OCI-LY1 (cell line): ENCODE measurements around the gene IQGAP2.

Experiments
- H2AFZ ChIP-seq: fragments of 200-600 bp; sonication (generic), shearing (Covaris generic); 2 replicates; pipeline ENCODE4 v1.6.0; 2014; ENCODE audit warnings: antibody characterized with exemption, mild to moderate bottlenecking, low read length
- H3F3A ChIP-seq: fragments of 200-600 bp; sonication (generic), shearing (Covaris generic); 2 replicates; pipeline ENCODE4 v1.6.0; 2014; ENCODE audit warnings: mild to moderate bottlenecking, antibody characterized with exemption, low read length, moderate library complexity; ENCODE audit not compliant: insufficient read depth
- H3K27ac ChIP-seq: fragments of 200-600 bp; sonication (generic); 2 replicates; pipeline ENCODE4 v1.5.1; 2014; ENCODE audit warnings: low read length, mixed run types, mild to moderate bottlenecking, low read depth; ENCODE audit not compliant: poor library complexity, severe bottlenecking
- H3K27me3 ChIP-seq: fragments of 200-600 bp; sonication (generic); 2 replicates; pipeline ENCODE4 v1.6.0; 2014; ENCODE audit warnings: antibody characterized with exemption, mild to moderate bottlenecking, low read length, moderate library complexity; ENCODE audit not compliant: insufficient read depth
- H3K36me3 ChIP-seq: fragments of 200-600 bp; sonication (generic); 2 replicates; pipeline ENCODE4 v1.6.1; 2014; ENCODE audit warnings: mild to moderate bottlenecking, antibody characterized with exemption, low read length, moderate library complexity, mixed read lengths; ENCODE audit not compliant: insufficient read depth
- H3K4me1 ChIP-seq: fragments of 200-600 bp; sonication (generic); 2 replicates; pipeline ENCODE4 v1.5.1; 2014; ENCODE audit warnings: mild to moderate bottlenecking, low read length, moderate library complexity; ENCODE audit not compliant: insufficient read depth, severe bottlenecking
- H3K4me2 ChIP-seq: fragments of 200-600 bp; sonication (generic), shearing (Covaris generic); 2 replicates; pipeline ENCODE4 v1.6.1; 2014; ENCODE audit warnings: low read length
- H3K4me3 ChIP-seq: fragments of 200-600 bp; sonication (generic); 2 replicates; pipeline ENCODE4 v1.5.1; 2014; ENCODE audit warnings: low read length, low read depth, mild to moderate bottlenecking, mixed read lengths; ENCODE audit not compliant: poor library complexity, severe bottlenecking
- H3K79me2 ChIP-seq: fragments of 200-600 bp; shearing (Covaris generic); 2 replicates; pipeline ENCODE4 v1.6.1; 2016; ENCODE audit warnings: mixed run types, low read length, mixed read lengths; ENCODE audit not compliant: insufficient read depth
- H3K9ac ChIP-seq: fragments of 200-600 bp; sonication (generic), shearing (Covaris generic); 2 replicates; pipeline ENCODE4 v1.6.1; 2014; ENCODE audit warnings: mild to moderate bottlenecking, low read length, mixed read lengths
- H3K9me2 ChIP-seq: fragments of 200-600 bp; sonication (generic), shearing (Covaris generic); 2 replicates; pipeline ENCODE4 v1.6.1; 2014; ENCODE audit warnings: low read depth, mild to moderate bottlenecking, low read length, mixed read lengths
- H3K9me3 ChIP-seq: fragments of 200-600 bp; shearing (Covaris generic); 2 replicates; pipeline ENCODE4 v1.6.1; 2014; ENCODE audit warnings: low read length, mixed read lengths
- H4K20me1 ChIP-seq: fragments of 200-600 bp; sonication (generic), shearing (Covaris generic); 2 replicates; pipeline ENCODE4 v1.6.0; 2016; ENCODE audit warnings: mild to moderate bottlenecking, low read length; ENCODE audit not compliant: insufficient read depth
- EZH2 ChIP-seq: fragments of 200-600 bp; sonication (generic), shearing (Covaris generic); IDR thresholded peaks from 2 replicates; pipeline ENCODE4 v1.8.0; 2017; ENCODE audit warnings: borderline replicate concordance, mixed run types, mild to moderate bottlenecking, antibody characterized with exemption, low read length, moderate library complexity, mixed read lengths
- TF ChIP-seq, protein P1 (sequence below): fragments of 200-600 bp; sonication (generic), shearing (Covaris generic); IDR thresholded peaks from 2 replicates; pipeline ENCODE4 v1.5.1; 2017; ENCODE audit warnings: mild to moderate bottlenecking, antibody characterized with exemption, low read length, moderate library complexity, mixed read lengths

Gene IQGAP2

DNA sequence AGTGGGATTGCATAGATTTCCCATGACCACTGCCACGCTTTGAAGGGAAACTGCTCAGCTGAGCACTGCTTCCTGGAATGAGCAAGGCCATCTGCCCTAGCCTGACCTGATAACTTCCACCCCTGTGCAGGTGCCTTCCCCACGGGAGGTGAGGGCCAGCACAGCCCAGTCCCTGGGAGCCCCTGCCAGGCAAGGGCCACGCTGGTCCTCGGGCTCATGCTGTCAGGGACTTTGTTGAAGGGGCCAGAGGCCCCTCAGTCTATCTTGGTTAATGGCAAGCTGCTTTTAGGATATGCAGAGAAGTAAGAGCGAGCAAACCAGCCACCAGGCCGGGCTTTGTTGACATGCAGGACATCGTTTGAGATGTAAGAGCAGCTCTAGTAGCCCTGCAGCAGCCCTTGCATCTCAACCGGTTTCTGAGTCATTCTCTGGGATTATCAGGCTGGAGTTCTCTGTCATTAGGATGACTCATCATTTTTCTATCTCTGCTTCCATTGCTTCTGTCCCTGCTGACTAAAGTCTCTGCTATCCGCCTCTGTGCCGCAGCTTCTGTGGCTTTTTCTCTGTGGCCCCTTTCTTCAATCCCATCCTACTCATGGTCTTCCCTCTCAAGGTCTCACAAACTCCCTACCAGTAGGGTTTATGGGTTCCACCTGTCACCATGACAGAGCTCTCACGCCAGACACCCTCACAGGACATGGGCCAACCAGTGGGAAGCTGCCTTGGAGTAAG is 30.6 kb upstream of the IQGAP2 start:
- no peaks in the 10 kb centered on the region for H3K9me2 ChIP-seq
- no peak overlapping the region for H3K27ac ChIP-seq
- H3K4me1 ChIP-seq: no peaks in the 10 kb centered on the region
- H4K20me1 ChIP-seq: no peaks in the 10 kb centered on the region
- H3F3A ChIP-seq: no peaks in the 10 kb centered on the region
- no peaks in the 10 kb centered on the region for H3K36me3 ChIP-seq
- no peak overlapping the region for H3K4me3 ChIP-seq
- no peak overlapping the region for H2AFZ ChIP-seq
- H3K9me3 ChIP-seq: no peaks in the 10 kb centered on the region
- TF ChIP-seq, protein P1, sequence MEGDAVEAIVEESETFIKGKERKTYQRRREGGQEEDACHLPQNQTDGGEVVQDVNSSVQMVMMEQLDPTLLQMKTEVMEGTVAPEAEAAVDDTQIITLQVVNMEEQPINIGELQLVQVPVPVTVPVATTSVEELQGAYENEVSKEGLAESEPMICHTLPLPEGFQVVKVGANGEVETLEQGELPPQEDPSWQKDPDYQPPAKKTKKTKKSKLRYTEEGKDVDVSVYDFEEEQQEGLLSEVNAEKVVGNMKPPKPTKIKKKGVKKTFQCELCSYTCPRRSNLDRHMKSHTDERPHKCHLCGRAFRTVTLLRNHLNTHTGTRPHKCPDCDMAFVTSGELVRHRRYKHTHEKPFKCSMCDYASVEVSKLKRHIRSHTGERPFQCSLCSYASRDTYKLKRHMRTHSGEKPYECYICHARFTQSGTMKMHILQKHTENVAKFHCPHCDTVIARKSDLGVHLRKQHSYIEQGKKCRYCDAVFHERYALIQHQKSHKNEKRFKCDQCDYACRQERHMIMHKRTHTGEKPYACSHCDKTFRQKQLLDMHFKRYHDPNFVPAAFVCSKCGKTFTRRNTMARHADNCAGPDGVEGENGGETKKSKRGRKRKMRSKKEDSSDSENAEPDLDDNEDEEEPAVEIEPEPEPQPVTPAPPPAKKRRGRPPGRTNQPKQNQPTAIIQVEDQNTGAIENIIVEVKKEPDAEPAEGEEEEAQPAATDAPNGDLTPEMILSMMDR: no peak
- no peak for TF ChIP-seq EZH2
- no peaks in the 10 kb centered on the region for H3K27me3 ChIP-seq
- no peak overlapping the region for H3K4me2 ChIP-seq
- no peak overlapping the region for H3K9ac ChIP-seq
- no peaks in the 10 kb centered on the region for H3K79me2 ChIP-seq

DNA sequence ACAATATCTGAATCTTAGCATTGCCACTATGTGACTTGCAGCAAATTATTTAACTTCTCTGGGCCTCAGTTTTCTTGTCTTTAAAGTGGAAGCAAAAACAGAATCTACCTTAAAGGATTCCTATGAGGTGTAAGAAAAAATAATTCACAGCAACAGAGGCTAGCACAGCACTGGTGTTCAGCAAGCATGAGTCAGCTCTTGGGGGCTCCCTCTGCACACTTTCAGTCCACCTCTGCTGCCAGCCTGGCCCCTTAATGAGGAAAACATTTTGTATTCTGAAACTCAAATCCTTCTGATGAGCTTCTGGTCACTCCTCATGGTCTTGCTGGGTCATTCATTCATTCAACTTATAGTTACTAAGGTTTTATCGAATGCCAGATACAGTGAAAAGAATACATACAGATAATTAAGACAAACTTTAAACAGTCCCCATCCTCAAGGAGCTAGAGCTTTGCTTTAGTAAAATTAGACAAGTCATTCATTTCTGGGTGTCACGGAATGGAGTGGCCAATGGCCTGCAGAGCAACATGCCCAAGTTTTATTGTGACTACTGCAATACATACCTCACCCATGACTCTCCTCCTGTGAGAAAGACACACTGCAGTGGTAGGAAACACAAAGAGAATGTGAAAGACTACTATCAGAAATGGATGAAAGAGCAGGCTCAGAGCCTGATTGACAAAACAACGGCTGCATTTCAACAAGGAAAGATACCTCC is 26.8 kb upstream of the IQGAP2 start:
- Histone ChIP-seq H3K27me3 (no peaks in the 10 kb centered on the region), H4K20me1 (no peaks in the 10 kb centered on the region), H3K4me1 (peaks cover 4% of the 10 kb centered on the region), H3K9me2 (no peaks in the 10 kb centered on the region), H3K36me3 (no peaks in the 10 kb centered on the region), H3K9ac (no peak overlapping the region), H2AFZ (no peak overlapping the region), H3K4me3 (no peak overlapping the region), H3K4me2 (no peak overlapping the region), H3K79me2 (no peaks in the 10 kb centered on the region), H3F3A (no peaks in the 10 kb centered on the region), H3K27ac (no peak overlapping the region), H3K9me3 (no peaks in the 10 kb centered on the region)
- TF ChIP-seq, protein P1: no peak
- TF ChIP-seq EZH2: no peak

DNA sequence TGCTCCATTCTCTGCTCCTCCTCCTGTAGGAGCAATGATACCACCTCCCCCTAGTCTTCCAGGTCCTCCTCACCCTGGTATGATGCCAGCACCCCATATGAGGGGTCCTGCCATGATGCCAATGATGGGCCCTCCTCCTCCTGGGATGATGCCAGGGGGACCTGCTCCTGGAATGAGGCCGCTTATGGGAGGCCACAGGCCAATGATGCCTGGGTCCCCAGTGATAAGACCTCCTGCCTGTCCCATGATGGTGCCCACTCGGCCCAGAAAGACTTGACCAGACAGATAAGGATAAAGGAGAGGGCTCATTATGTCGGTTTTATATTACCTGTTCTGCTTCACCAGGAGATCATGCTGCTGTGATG is 26.2 kb upstream of the IQGAP2 start:
- Histone ChIP-seq H2AFZ (no peak overlapping the region), H3K4me2 (no peak overlapping the region), H3K9me3 (no peaks in the 10 kb centered on the region), H3K79me2 (no peaks in the 10 kb centered on the region), H3F3A (no peaks in the 10 kb centered on the region), H3K9me2 (no peaks in the 10 kb centered on the region), H3K27me3 (no peaks in the 10 kb centered on the region), H4K20me1 (no peaks in the 10 kb centered on the region), H3K4me1 (peaks cover 4% of the 10 kb centered on the region), H3K36me3 (no peaks in the 10 kb centered on the region), H3K9ac (no peak overlapping the region), H3K4me3 (no peak overlapping the region), H3K27ac (no peak overlapping the region)
- TF ChIP-seq, protein P1: no peak
- TF ChIP-seq EZH2: no peak
